ENCODE data around the gene SRPX2. TPM values are rescaled to one million over a fixed set of nuclear protein-coding genes. Genes with fewer than 3 reads are reported as not detected.
A peak's percentile ranks its signal among the peaks of the same experiment; 100 is the strongest.

The SRPX2 gene
- total RNA-seq, 1 experiment from 2014 or later, result 77.8 TPM

- POLR2A ChIA-PET (ENCODE audit: unreplicated experiment), result no interaction called here
- no peak for DNase-seq
- TF ChIP-seq, protein P1, sequence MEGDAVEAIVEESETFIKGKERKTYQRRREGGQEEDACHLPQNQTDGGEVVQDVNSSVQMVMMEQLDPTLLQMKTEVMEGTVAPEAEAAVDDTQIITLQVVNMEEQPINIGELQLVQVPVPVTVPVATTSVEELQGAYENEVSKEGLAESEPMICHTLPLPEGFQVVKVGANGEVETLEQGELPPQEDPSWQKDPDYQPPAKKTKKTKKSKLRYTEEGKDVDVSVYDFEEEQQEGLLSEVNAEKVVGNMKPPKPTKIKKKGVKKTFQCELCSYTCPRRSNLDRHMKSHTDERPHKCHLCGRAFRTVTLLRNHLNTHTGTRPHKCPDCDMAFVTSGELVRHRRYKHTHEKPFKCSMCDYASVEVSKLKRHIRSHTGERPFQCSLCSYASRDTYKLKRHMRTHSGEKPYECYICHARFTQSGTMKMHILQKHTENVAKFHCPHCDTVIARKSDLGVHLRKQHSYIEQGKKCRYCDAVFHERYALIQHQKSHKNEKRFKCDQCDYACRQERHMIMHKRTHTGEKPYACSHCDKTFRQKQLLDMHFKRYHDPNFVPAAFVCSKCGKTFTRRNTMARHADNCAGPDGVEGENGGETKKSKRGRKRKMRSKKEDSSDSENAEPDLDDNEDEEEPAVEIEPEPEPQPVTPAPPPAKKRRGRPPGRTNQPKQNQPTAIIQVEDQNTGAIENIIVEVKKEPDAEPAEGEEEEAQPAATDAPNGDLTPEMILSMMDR (conservative IDR thresholded peaks at IDR 0.05), result no peak; the same call in 1 of the 2 replicates
- no peak for TF ChIP-seq EZH2 (IDR thresholded peaks at IDR 0.05; ENCODE audit: low read depth)
- no peaks in the 10 kb centered on the region; the same call in 1 of the 2 replicates for H4K20me1 ChIP-seq (ENCODE audit: insufficient read depth)
- no TSS peak for BruUV-seq (replicated peaks)
- CTCF ChIA-PET, result interaction anchor here (0.6 kb wide), 1 partner anchor 17 kb away, joined by 4 read pairs; no protein-coding TSS in a partner anchor
- no peaks in the 10 kb centered on the region for H3K27me3 ChIP-seq (ENCODE audit: insufficient read depth, low read depth)
- H3K36me3 ChIP-seq (ENCODE audit: low read depth), result 0 out of 2 replicates have a peak, but pooled peaks cover 17% of the 10 kb centered on the region
- H3K9me3 ChIP-seq (ENCODE audit: insufficient read depth, low read depth), result no peaks in the 10 kb centered on the region
- H3K9me2 ChIP-seq (ENCODE audit: insufficient read depth), result no peaks in the 10 kb centered on the region
- no peak overlapping the region for H3K4me2 ChIP-seq
- 0 out of 2 replicates have a peak, but pooled peaks cover 6% of the 10 kb centered on the region for H3K79me2 ChIP-seq (ENCODE audit: low read depth)
- peaks cover 29% of the 10 kb centered on the region for H3K4me1 ChIP-seq (replicated peaks; ENCODE audit: insufficient read depth)
- H3F3A ChIP-seq (ENCODE audit: insufficient read depth, low read depth), result peaks cover 15% of the 10 kb centered on the region; the same call in 1 of the 2 replicates
- H3K27ac ChIP-seq, result no peak overlapping the region
- no peak overlapping the region for H3K4me3 ChIP-seq
- intact Hi-C loops (cut with micrococcal nuclease; ENCODE audit: unreplicated experiment), result no loop called here
- H2AFZ ChIP-seq, result no peak overlapping the region
Observed at GRCh38 chrX:100654261-100654660, 10.3 kb downstream of the SRPX2 start.

- Histone ChIP-seq H3K4me2 (no peak overlapping the region), H3K4me3 (no peak overlapping the region), H3K27ac (no peak overlapping the region), H3K27me3 (ENCODE audit: insufficient read depth, low read depth) (no peaks in the 10 kb centered on the region), H3K79me2 (ENCODE audit: low read depth) (0 out of 2 replicates have a peak, but pooled peaks cover 6% of the 10 kb centered on the region), H3F3A (ENCODE audit: insufficient read depth, low read depth) (no peaks in the 10 kb centered on the region), H3K36me3 (ENCODE audit: low read depth) (0 out of 2 replicates have a peak, but pooled peaks cover 4% of the 10 kb centered on the region), H3K4me1 (replicated peaks; ENCODE audit: insufficient read depth) (peaks cover 14% of the 10 kb centered on the region; the same call in 1 of the 2 replicates), H2AFZ (no peak overlapping the region), H4K20me1 (ENCODE audit: insufficient read depth) (no peaks in the 10 kb centered on the region), H3K9me3 (ENCODE audit: insufficient read depth, low read depth) (no peaks in the 10 kb centered on the region), H3K9me2 (ENCODE audit: insufficient read depth) (no peaks in the 10 kb centered on the region)
- CTCF ChIA-PET, result interaction anchor here (0.6 kb wide), 1 partner anchor 213 kb away, joined by 5 read pairs; no protein-coding TSS in a partner anchor
- DNase-seq, result peak in 1 of 2 experiments; percentile 41
- POLR2A ChIA-PET (ENCODE audit: unreplicated experiment), result interaction anchor here (0.6 kb wide), 1 partner anchor 22 kb away, joined by 3 read pairs; no protein-coding TSS in a partner anchor
- no TSS peak for BruUV-seq (replicated peaks)
- intact Hi-C loops (cut with micrococcal nuclease; ENCODE audit: unreplicated experiment), result no loop called here
- TF ChIP-seq, protein P1 (conservative IDR thresholded peaks at IDR 0.05), result no peak
- no peak for TF ChIP-seq EZH2 (IDR thresholded peaks at IDR 0.05; ENCODE audit: low read depth)
Observed at GRCh38 chrX:100658941-100659381, 15.0 kb downstream of the SRPX2 start.

DNA sequence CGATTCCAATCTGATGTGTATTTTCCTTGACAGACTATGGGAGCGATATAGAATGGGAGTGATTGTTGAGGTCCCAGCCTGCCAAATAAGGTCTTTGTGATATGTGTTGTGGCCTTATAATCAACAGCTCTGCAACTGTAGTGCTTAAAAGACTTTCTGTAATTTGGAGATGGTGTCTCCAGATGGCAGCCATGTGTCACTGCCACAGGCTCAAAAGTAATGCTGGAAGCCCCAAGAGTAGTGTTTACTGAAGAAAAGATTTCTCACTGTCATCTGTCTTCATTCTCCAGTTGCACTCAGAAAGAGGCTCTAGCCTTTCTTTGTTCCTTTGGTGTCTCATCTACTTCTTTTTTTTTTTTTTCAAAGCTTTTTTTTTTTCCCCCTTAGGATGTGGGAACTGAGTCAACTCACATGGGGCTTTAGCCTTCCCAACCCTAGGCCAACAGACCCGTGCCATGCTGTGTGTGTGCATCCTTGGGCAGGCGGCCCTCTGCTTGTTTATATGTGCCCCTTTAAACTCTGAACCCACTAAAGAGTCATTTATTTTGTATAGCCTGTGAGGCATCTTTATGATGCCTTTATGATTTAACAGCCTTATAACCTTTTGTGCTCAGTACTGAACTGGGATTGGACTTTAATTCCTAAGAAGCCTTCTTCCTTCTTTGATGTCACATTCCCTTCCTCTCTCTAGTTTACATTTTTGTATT, 15.6 kb downstream of the SRPX2 start:
- Histone ChIP-seq H3F3A (ENCODE audit: insufficient read depth, low read depth) (no peaks in the 10 kb centered on the region), H3K9me3 (ENCODE audit: insufficient read depth, low read depth) (no peaks in the 10 kb centered on the region), H3K27ac (no peak overlapping the region), H3K4me1 (replicated peaks; ENCODE audit: insufficient read depth) (peaks cover 14% of the 10 kb centered on the region; the same call in 1 of the 2 replicates), H3K4me2 (no peak overlapping the region), H3K79me2 (ENCODE audit: low read depth) (0 out of 2 replicates have a peak, but pooled peaks cover 6% of the 10 kb centered on the region), H3K4me3 (no peak overlapping the region), H2AFZ (no peak overlapping the region), H3K36me3 (ENCODE audit: low read depth) (no peaks in the 10 kb centered on the region), H4K20me1 (ENCODE audit: insufficient read depth) (no peaks in the 10 kb centered on the region), H3K9me2 (ENCODE audit: insufficient read depth) (no peaks in the 10 kb centered on the region), H3K27me3 (ENCODE audit: insufficient read depth, low read depth) (no peaks in the 10 kb centered on the region)
- intact Hi-C loops (cut with micrococcal nuclease; ENCODE audit: unreplicated experiment), result loop anchor here (5.0 kb wide), 1 partner anchor 42 kb away; no protein-coding TSS in a partner anchor
- DNase-seq, result no peak
- TF ChIP-seq, protein P1 (conservative IDR thresholded peaks at IDR 0.05), result no peak
- no peak for TF ChIP-seq EZH2 (IDR thresholded peaks at IDR 0.05; ENCODE audit: low read depth)
- POLR2A ChIA-PET (ENCODE audit: unreplicated experiment), result no interaction called here
- BruUV-seq (replicated peaks), result no TSS peak
- CTCF ChIA-PET, result interaction anchor here (0.6 kb wide), 2 partner anchors 164 to 213 kb away, joined by 3 to 5 read pairs; no protein-coding TSS in a partner anchor

Measured in PC-9 (cell line).